ENCODE measurements around the gene PABPC1L. TPM values are rescaled to one million over a fixed set of nuclear protein-coding genes. Genes with fewer than 3 reads are reported as not detected.

PABPC1L gene
- total RNA-seq, 1 experiment from 2014 or later = 90.7 TPM

- TF ChIP-seq AFF4 (CRISPR knock-in tag; IDR thresholded peaks at IDR 0.05; ENCODE audit: borderline replicate concordance) = no peak
- no peak for TF ChIP-seq CREM (CRISPR knock-in tag; IDR thresholded peaks at IDR 0.05)
- no peak for TF ChIP-seq SP1 (CRISPR knock-in tag; conservative IDR thresholded peaks at IDR 0.05)
- no peak for TF ChIP-seq NR3C1 (CRISPR knock-in tag; conservative IDR thresholded peaks at IDR 0.05; ENCODE audit: low read depth)
- TF ChIP-seq MLX (CRISPR knock-in tag; IDR thresholded peaks at IDR 0.05) = no peak
- no peak for TF ChIP-seq HMGXB4 (CRISPR knock-in tag; IDR thresholded peaks at IDR 0.05)
These were observed 11.6 kb downstream of the PABPC1L start (continued) for GRCh38 chr20:44921447-44921846.

- no peak overlapping the region for H3K27ac Mint-ChIP-seq
- DNase-seq (ENCODE audit: low spot score) = no peak
- no peak for ATAC-seq
- H3K4me3 Mint-ChIP-seq = no peak overlapping the region
- H3K9me3 Mint-ChIP-seq = no peaks in the 10 kb centered on the region
- H3K36me3 Mint-ChIP-seq = peaks cover 37% of the 10 kb centered on the region
- POLR2A ChIA-PET = no interaction called here
- H3K27me3 Mint-ChIP-seq (ENCODE audit: low read depth) = no peaks in the 10 kb centered on the region
- CTCF ChIA-PET = no interaction called here
- H3K4me1 Mint-ChIP-seq = no peaks in the 10 kb centered on the region
- TF ChIP-seq FOXP1 (CRISPR knock-in tag; IDR thresholded peaks at IDR 0.05; ENCODE audit: borderline replicate concordance) = no peak
- TF ChIP-seq ATF3 (CRISPR knock-in tag; conservative IDR thresholded peaks at IDR 0.05) = no peak
- TF ChIP-seq ZNF423 (CRISPR knock-in tag; IDR thresholded peaks at IDR 0.05) = no peak
- TF ChIP-seq ATF2 (CRISPR knock-in tag; IDR thresholded peaks at IDR 0.05; ENCODE audit: borderline replicate concordance, low read depth) = no peak
- no peak for TF ChIP-seq NR1H2 (CRISPR knock-in tag; IDR thresholded peaks at IDR 0.05)
- no peak for TF ChIP-seq GRHL2 (CRISPR knock-in tag; IDR thresholded peaks at IDR 0.05; ENCODE audit: insufficient replicate concordance, severe bottlenecking)
- TF ChIP-seq ESRRA (CRISPR knock-in tag; IDR thresholded peaks at IDR 0.05; ENCODE audit: borderline replicate concordance) = no peak
- TF ChIP-seq ZNF121 (CRISPR knock-in tag; IDR thresholded peaks at IDR 0.05) = no peak
These were observed 14.7 kb downstream of the PABPC1L start for GRCh38 chr20:44924541-44924940.

- no peaks in the 10 kb centered on the region for H3K4me1 Mint-ChIP-seq
- CTCF ChIA-PET = no interaction called here
- DNase-seq (ENCODE audit: low spot score) (no peak), ATAC-seq (no peak)
- no peaks in the 10 kb centered on the region for H3K27me3 Mint-ChIP-seq (ENCODE audit: low read depth)
- no peak overlapping the region for H3K27ac Mint-ChIP-seq
- H3K36me3 Mint-ChIP-seq = peaks cover 34% of the 10 kb centered on the region
- POLR2A ChIA-PET = no interaction called here
- no peak overlapping the region for H3K4me3 Mint-ChIP-seq
- H3K9me3 Mint-ChIP-seq = no peaks in the 10 kb centered on the region
- no peak for TF ChIP-seq NFYB (CRISPR knock-in tag; conservative IDR thresholded peaks at IDR 0.05; ENCODE audit: low read depth)
- no peak for TF ChIP-seq HMGXB4 (CRISPR knock-in tag; IDR thresholded peaks at IDR 0.05)
- TF ChIP-seq CTCF (IDR thresholded peaks at IDR 0.05) = no peak
- no peak for TF ChIP-seq ZSCAN18 (CRISPR knock-in tag; IDR thresholded peaks at IDR 0.05)
- TF ChIP-seq ZBTB43 (CRISPR knock-in tag; IDR thresholded peaks at IDR 0.05) = no peak
- TF ChIP-seq ZNF671 (CRISPR knock-in tag; IDR thresholded peaks at IDR 0.05) = no peak
- no peak for TF ChIP-seq EMX1 (CRISPR knock-in tag; IDR thresholded peaks at IDR 0.05)
These were observed 18.7 kb downstream of the PABPC1L start for GRCh38 chr20:44928595-44928994.

Measured in WTC11 (cell line).